D721Med (cell line): ENCODE data around the gene UBE3C.

Source experiments
- DNase-seq: peaks from one replicate; pipeline ENCODE4 v3.0.0; 2011; ENCODE audit warnings: low spot score; ENCODE audit not compliant: insufficient read length
- FAIRE-seq: peaks from 2 replicates; lab custom pipeline; 2011; peaks lifted over from hg19 to GRCh38; lab: Jason Lieb, UNC
- CTCF ChIP-seq: IDR thresholded peaks from 2 replicates; pipeline ENCODE4 v1.5.1; 2012; ENCODE audit warnings: mild to moderate bottlenecking, control low read depth; ENCODE audit not compliant: insufficient read depth; ENCODE audit errors: missing control alignments

UBE3C gene

GRCh38 chr7:157132796-157133195 lies 5.9 kb upstream of the UBE3C start:
- FAIRE-seq (no peak), DNase-seq (no peak)
- no peak for TF ChIP-seq CTCF

DNA sequence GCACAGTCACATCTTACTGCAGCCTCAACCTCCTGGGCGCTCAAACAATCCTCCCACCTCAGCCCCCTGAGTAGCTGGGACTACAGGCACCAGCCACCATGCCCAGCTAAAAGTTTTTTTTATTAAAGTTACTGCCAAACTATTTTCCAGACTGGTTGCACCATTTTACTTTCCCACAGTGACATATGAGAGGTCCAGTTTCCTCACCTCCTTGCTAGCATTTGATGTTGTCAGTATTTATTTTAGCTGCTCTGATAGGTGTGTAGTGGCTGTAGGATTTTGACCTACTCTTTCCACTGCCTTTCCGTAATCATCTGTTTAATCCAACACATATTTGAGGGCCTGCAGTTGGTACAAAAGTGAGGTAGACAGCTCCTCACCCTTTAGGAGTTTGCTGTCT lies 5.4 kb upstream of the UBE3C start:
- no peak for DNase-seq
- FAIRE-seq = no peak
- no peak for TF ChIP-seq CTCF

GRCh38 chr7:157136372-157136771 lies 2.4 kb upstream of the UBE3C start:
- no peak for FAIRE-seq
- no peak for TF ChIP-seq CTCF
- no peak for DNase-seq

GRCh38 chr7:157138101-157138423 lies 664 bp upstream of the UBE3C start:
- TF ChIP-seq CTCF = no peak
- DNase-seq (no peak), FAIRE-seq (no peak)

GRCh38 chr7:157139111-157139809 lies 534 bp downstream of the UBE3C start:
- DNase-seq (no peak), FAIRE-seq (no peak)
- no peak for TF ChIP-seq CTCF

- FAIRE-seq (no peak), DNase-seq (no peak)
- TF ChIP-seq CTCF = no peak
Observed at GRCh38 chr7:157139810-157140510, 1.2 kb downstream of the UBE3C start.

- FAIRE-seq (no peak), DNase-seq (no peak)
- no peak for TF ChIP-seq CTCF
Observed at GRCh38 chr7:157140511-157140905, 1.8 kb downstream of the UBE3C start.
